Activated CD4-positive, alpha-beta memory T cell treated with anti-CD3 and anti-CD28 coated beads for 36 hours (primary cell): ENCODE measurements around the gene ZNF385B. TPM values are rescaled to one million over a fixed set of nuclear protein-coding genes. Genes with fewer than 3 reads are reported as not detected.
A peak's percentile ranks its signal among the peaks of the same experiment; 100 is the strongest.

ENCODE experiments used
- CTCF ChIA-PET: fragments of 350-600 bp; sonication (Branson Sonifier 250); formaldehyde crosslinking; loops from one replicate; lab custom pipeline; 2021; ENCODE audit warnings: antibody characterized with exemption, inconsistent platforms; lab: Charles Lee
- POLR2A ChIA-PET: fragments of 350-600 bp; sonication (Branson Sonifier 250); formaldehyde crosslinking; loops from one replicate; lab custom pipeline; 2021; ENCODE audit warnings: antibody characterized with exemption; lab: Charles Lee
- DNase-seq: peaks from one replicate; pipeline ENCODE4 v3.0.0-alpha.2; 2020
- H3K27ac Mint-ChIP-seq: one replicate; pipeline ENCODE4 v1.8.0; 2021; ENCODE audit warnings: mixed read lengths
- H3K27me3 Mint-ChIP-seq: one replicate; pipeline ENCODE4 v1.8.0; 2021; ENCODE audit warnings: mixed read lengths
- H3K36me3 Mint-ChIP-seq: one replicate; pipeline ENCODE4 v1.8.0; 2021; ENCODE audit warnings: mixed read lengths
- H3K4me1 Mint-ChIP-seq: one replicate; pipeline ENCODE4 v1.8.0; 2021; ENCODE audit warnings: low read depth, mixed read lengths
- H3K4me3 Mint-ChIP-seq: one replicate; pipeline ENCODE4 v1.8.0; 2021; ENCODE audit warnings: mild to moderate bottlenecking, mixed read lengths
- H3K9me3 Mint-ChIP-seq: one replicate; pipeline ENCODE4 v1.8.0; 2021; ENCODE audit warnings: mixed read lengths
- intact Hi-C: fragments of 100-400 bp; cut with micrococcal nuclease; formaldehyde crosslinking; loops from one replicate; pipeline ENCODE4 v1.15.1; 2023
- total RNA-seq, 2 experiments: library from RNA; stranded (reverse); gene quantifications; one replicate each; pipeline ENCODE4 v1.2.3, GENCODE V29; 2021

The ZNF385B gene
- total RNA-seq, 2 experiments from 2014 or later, result not detected

GRCh38 chr2:179850188-179850587 is 11.2 kb downstream of the ZNF385B start:
- POLR2A ChIA-PET, result no interaction called here
- Mint-ChIP-seq H3K36me3 (no peaks in the 10 kb centered on the region), H3K27ac (no peak overlapping the region), H3K4me3 (no peak overlapping the region), H3K27me3 (peaks cover 8% of the 10 kb centered on the region), H3K9me3 (no peaks in the 10 kb centered on the region), H3K4me1 (no peaks in the 10 kb centered on the region)
- CTCF ChIA-PET, result no interaction called here
- no peak for DNase-seq
- intact Hi-C loops, result no loop called here

DNA sequence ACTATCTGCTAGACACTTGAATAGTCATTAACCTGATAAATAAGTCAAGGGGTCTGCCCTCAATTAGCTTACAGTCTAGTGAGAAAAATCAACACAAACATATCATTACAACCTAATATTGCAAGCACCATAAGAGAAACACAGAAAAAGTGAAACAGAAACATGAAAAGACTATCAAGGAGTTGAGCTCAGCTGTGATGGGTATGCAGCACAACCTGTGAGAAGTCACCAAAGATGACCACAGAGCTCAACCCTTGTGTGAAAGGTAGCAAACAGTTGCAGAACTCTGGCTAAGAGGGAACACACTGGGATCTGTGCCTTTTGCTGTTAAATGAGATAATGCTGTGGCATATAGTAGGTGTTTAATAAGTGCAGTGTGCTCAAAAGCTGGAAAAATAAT is 11.7 kb downstream of the ZNF385B start:
- POLR2A ChIA-PET, result no interaction called here
- H3K27ac Mint-ChIP-seq, result no peak overlapping the region
- intact Hi-C loops, result no loop called here
- CTCF ChIA-PET, result no interaction called here
- no peaks in the 10 kb centered on the region for H3K36me3 Mint-ChIP-seq
- peaks cover 8% of the 10 kb centered on the region for H3K27me3 Mint-ChIP-seq
- no peak overlapping the region for H3K4me3 Mint-ChIP-seq
- no peaks in the 10 kb centered on the region for H3K4me1 Mint-ChIP-seq
- H3K9me3 Mint-ChIP-seq, result no peaks in the 10 kb centered on the region
- DNase-seq, result no peak

- Mint-ChIP-seq H3K36me3 (no peaks in the 10 kb centered on the region), H3K4me3 (no peak overlapping the region), H3K27ac (no peak overlapping the region), H3K27me3 (peaks cover 2% of the 10 kb centered on the region), H3K4me1 (no peaks in the 10 kb centered on the region), H3K9me3 (no peaks in the 10 kb centered on the region)
- intact Hi-C loops, result no loop called here
- ChIA-PET CTCF (no interaction called here), POLR2A (no interaction called here)
- DNase-seq, result no peak
These were observed 17.9 kb downstream of the ZNF385B start for GRCh38 chr2:179843541-179843940.

DNA sequence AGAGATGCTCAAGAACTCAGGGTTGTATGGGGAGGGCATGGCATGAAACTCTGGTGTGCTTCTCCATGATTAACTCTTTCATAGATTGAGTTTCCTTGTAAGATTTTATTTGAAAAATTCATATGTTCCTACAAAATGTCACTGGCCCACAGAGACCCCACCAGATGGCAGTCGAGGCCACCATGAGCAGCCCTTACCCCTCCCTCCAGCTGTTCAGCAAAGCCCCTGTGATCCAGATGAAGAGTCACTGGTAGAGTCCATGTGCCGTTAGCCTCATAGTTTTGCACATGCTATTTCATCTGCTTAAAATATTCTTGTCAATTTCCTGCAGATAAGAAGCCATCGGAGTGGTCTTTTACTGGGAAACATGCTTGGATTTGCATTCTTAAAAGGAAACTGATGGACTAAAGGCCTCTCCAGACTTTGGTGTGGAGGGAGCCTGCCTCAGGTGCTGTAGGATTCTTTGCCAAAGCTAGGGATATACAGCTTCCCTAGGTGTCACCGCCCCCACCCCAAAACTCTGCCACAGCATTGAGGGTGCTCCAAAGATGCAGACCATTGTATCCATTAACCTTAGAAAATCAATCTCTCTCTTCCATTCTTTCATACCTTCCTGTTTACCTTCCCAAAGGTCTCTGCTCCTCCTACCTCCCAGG is 18.8 kb downstream of the ZNF385B start:
- Mint-ChIP-seq H3K27me3 (peaks cover 2% of the 10 kb centered on the region), H3K4me1 (no peaks in the 10 kb centered on the region), H3K36me3 (no peaks in the 10 kb centered on the region), H3K9me3 (no peaks in the 10 kb centered on the region), H3K4me3 (no peak overlapping the region), H3K27ac (no peak overlapping the region)
- POLR2A ChIA-PET, result no interaction called here
- CTCF ChIA-PET, result no interaction called here
- DNase-seq, result peak; percentile 11
- intact Hi-C loops, result no loop called here

DNA sequence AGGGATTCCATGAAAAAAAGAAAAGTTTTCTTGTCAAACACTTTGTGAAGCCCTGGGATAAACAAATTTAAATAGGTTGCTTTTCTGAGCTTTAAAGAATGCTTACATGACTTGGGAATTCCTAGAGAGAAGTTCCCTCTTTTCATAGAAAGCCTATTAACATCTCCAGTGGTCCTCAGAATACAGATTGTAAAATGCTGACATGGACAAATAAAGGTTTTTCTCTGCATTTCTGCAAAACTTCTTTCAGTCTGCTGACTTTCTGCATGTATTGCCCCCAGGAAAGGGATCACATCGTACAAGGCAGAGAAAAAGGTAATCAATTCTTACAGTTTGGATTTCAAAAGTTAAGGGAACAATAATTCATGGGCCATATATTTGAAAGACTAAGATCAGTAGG is 20.6 kb downstream of the ZNF385B start:
- intact Hi-C loops, result no loop called here
- DNase-seq, result no peak
- ChIA-PET POLR2A (no interaction called here), CTCF (no interaction called here)
- no peaks in the 10 kb centered on the region for H3K4me1 Mint-ChIP-seq
- no peak overlapping the region for H3K27ac Mint-ChIP-seq
- no peaks in the 10 kb centered on the region for H3K36me3 Mint-ChIP-seq
- peaks cover 4% of the 10 kb centered on the region for H3K27me3 Mint-ChIP-seq
- no peak overlapping the region for H3K4me3 Mint-ChIP-seq
- H3K9me3 Mint-ChIP-seq, result no peaks in the 10 kb centered on the region

DNA sequence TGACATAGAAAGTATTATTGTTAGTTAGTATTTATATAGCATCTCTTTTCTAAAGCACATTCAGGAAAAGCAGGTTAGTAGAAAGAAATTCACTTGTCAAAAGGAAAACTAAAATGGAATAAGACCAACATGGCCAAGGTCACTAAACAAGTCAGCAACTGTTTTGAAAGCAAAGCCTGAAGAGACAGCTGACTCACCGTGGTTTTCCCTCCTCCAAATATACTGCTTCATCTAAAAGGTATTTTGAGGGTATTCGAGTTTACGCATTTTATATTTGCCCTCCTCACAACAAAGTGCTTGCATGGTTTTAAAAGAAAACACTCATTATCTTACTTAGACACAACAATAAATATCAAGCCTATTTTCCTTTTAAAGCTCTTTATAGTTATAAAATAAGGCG is 24.0 kb downstream of the ZNF385B start:
- Mint-ChIP-seq H3K27me3 (peaks cover 2% of the 10 kb centered on the region), H3K36me3 (no peaks in the 10 kb centered on the region), H3K27ac (no peak overlapping the region), H3K4me3 (no peak overlapping the region), H3K4me1 (no peaks in the 10 kb centered on the region), H3K9me3 (no peaks in the 10 kb centered on the region)
- ChIA-PET CTCF (no interaction called here), POLR2A (no interaction called here)
- no peak for DNase-seq
- intact Hi-C loops, result no loop called here

- Mint-ChIP-seq H3K36me3 (no peaks in the 10 kb centered on the region), H3K27me3 (peaks cover 8% of the 10 kb centered on the region), H3K4me1 (no peaks in the 10 kb centered on the region), H3K27ac (no peak overlapping the region), H3K9me3 (no peaks in the 10 kb centered on the region), H3K4me3 (no peak overlapping the region)
- ChIA-PET CTCF (no interaction called here), POLR2A (no interaction called here)
- DNase-seq, result no peak
- intact Hi-C loops, result no loop called here
These were observed 31.2 kb downstream of the ZNF385B start for GRCh38 chr2:179830043-179830787.

DNA sequence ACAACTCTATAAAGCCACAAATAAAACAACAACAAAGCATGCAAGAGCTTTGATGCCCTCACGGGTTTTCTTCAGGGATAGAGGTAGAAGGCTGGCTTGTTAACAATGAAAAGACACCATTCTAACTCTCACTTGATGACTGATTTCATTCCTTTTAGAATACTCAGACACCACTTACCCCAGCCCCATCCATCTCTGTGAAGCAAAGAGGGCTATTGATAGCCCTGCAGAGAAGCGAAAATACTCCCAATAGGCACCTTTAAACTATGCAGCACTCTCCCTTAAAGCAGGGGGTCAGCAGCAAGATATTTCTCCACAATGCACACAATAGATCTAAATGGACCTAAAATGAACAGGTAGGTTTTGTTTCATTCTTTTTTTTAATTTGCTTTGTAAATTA is 35.1 kb downstream of the ZNF385B start:
- CTCF ChIA-PET, result no interaction called here
- H3K4me1 Mint-ChIP-seq, result no peaks in the 10 kb centered on the region
- no peak overlapping the region for H3K4me3 Mint-ChIP-seq
- H3K36me3 Mint-ChIP-seq, result no peaks in the 10 kb centered on the region
- no peak overlapping the region for H3K27ac Mint-ChIP-seq
- no peaks in the 10 kb centered on the region for H3K9me3 Mint-ChIP-seq
- peaks cover 8% of the 10 kb centered on the region for H3K27me3 Mint-ChIP-seq
- POLR2A ChIA-PET, result no interaction called here
- intact Hi-C loops, result no loop called here
- DNase-seq, result no peak

DNA sequence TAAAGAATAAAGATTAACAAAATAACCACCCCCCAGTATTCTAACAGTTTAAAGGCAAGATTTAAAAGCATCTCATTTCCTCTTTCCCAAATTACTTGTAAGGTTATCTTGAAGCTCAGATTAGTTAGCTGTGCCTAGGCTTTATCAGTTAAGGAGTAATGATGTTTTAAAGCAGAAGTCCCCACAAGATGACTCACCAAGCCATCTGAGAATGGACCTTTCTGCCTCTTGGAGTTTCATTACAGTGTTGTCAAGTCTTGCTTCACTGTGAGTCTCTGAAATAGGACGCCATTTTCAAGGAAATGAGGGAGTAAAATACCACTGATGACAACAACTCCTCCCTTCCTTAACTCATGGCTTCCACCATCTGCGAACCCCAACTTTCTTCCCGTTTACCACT is 35.9 kb downstream of the ZNF385B start:
- Mint-ChIP-seq H3K36me3 (no peaks in the 10 kb centered on the region), H3K4me1 (no peaks in the 10 kb centered on the region), H3K9me3 (no peaks in the 10 kb centered on the region), H3K27ac (no peak overlapping the region), H3K27me3 (peaks cover 8% of the 10 kb centered on the region), H3K4me3 (no peak overlapping the region)
- ChIA-PET CTCF (no interaction called here), POLR2A (no interaction called here)
- intact Hi-C loops, result no loop called here
- DNase-seq, result no peak

DNA sequence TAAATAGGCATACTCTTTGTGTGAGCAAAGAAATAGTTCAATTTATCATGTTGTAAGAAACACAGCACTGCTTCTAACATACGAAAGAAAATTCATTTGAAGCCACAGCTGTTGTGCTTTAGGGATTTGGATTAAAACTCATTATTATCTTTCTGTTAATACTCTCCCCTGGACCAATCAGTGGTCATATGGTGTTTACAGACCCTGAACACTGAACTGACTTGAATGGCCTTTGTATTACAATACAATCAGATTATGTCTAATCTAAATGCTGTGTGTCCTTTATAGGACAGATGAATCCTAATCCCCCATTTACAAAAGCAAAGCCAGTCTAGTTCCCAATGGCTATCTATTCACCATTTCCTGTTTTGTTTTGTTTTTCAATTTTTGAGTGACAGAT is 36.5 kb downstream of the ZNF385B start:
- H3K36me3 Mint-ChIP-seq, result no peaks in the 10 kb centered on the region
- intact Hi-C loops, result no loop called here
- ChIA-PET CTCF (no interaction called here), POLR2A (no interaction called here)
- peaks cover 8% of the 10 kb centered on the region for H3K27me3 Mint-ChIP-seq
- H3K4me3 Mint-ChIP-seq, result no peak overlapping the region
- DNase-seq, result no peak
- H3K9me3 Mint-ChIP-seq, result no peaks in the 10 kb centered on the region
- no peaks in the 10 kb centered on the region for H3K4me1 Mint-ChIP-seq
- H3K27ac Mint-ChIP-seq, result no peak overlapping the region

- no peak overlapping the region for H3K4me3 Mint-ChIP-seq
- no peaks in the 10 kb centered on the region for H3K36me3 Mint-ChIP-seq
- H3K9me3 Mint-ChIP-seq, result no peaks in the 10 kb centered on the region
- H3K4me1 Mint-ChIP-seq, result no peaks in the 10 kb centered on the region
- H3K27ac Mint-ChIP-seq, result no peak overlapping the region
- peaks cover 9% of the 10 kb centered on the region for H3K27me3 Mint-ChIP-seq
- ChIA-PET POLR2A (no interaction called here), CTCF (no interaction called here)
- DNase-seq, result no peak
- intact Hi-C loops, result no loop called here
These were observed 38.9 kb downstream of the ZNF385B start for GRCh38 chr2:179822540-179822939.

DNA sequence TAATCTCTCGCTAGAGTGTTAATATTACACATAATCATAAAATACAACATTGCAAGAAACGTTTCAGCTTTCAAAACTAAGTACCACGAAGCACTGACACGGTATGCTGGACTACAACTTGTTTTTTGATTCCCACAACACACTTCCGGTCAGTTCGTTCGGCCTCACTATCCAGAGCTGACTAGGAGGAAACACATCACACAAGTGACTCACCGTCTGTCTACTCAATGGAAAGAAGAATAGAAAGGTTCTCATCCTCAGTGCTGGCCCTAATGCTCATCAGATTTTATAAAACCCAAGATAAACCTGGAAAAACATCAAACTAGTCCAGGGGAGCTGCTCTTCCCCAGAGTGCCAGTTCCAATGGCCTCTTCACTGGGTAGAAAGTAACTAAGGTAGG is 42.9 kb downstream of the ZNF385B start:
- intact Hi-C loops, result no loop called here
- H3K4me1 Mint-ChIP-seq, result no peaks in the 10 kb centered on the region
- H3K4me3 Mint-ChIP-seq, result no peak overlapping the region
- no peak for DNase-seq
- H3K27me3 Mint-ChIP-seq, result peaks cover 1% of the 10 kb centered on the region
- no peak overlapping the region for H3K27ac Mint-ChIP-seq
- ChIA-PET POLR2A (no interaction called here), CTCF (no interaction called here)
- H3K9me3 Mint-ChIP-seq, result no peaks in the 10 kb centered on the region
- no peaks in the 10 kb centered on the region for H3K36me3 Mint-ChIP-seq
